ENCODE results near the gene LIN28A.
"Not testable (repeated sequence)": the region's sequence is repeated elsewhere in the genome, so short reads cannot be mapped to it uniquely, and the experiment has no call there.

The LIN28A gene, protein sequence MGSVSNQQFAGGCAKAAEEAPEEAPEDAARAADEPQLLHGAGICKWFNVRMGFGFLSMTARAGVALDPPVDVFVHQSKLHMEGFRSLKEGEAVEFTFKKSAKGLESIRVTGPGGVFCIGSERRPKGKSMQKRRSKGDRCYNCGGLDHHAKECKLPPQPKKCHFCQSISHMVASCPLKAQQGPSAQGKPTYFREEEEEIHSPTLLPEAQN

DNA sequence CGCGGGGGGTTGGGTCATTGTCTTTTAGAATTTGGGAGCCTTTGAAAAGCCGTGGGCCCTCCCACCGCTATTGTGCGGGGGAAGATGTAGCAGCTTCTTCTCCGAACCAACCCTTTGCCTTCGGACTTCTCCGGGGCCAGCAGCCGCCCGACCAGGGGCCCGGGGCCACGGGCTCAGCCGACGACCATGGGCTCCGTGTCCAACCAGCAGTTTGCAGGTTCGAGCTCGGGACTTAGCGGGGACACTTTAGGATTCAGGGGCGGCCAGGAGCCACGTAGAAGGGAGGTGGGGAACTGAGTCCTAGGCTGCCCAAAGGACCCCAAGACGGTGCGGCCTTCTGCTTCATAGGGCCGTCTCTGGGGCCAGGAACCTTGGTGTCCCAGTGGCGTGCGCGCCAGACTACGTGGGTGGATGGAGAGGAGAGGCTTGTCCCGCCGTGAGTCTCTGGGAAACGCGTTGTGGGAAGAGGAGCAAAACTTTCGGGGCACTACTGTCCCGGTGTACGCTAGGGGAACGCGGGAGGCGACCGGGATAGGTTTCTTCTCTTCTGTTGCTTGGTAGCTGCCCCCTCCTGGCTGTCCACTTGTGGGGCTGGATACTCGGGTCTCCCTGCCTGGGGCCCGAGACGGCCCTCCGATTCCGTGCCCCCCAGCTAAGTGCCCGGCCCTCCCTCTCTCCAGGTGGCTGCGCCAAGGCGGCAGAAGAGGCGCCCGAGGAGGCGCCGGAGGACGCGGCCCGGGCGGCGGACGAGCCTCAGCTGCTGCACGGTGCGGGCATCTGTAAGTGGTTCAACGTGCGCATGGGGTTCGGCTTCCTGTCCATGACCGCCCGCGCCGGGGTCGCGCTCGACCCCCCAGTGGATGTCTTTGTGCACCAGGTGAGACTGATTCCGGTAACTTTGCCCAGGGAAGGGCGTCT lies at the start of gene LIN28A:
LIN28A (plus strand) TSS at position 112 of the 918 bp plus-strand sequence; CDS start at position 187, 75 bp downstream.
- DNase-seq (ENCODE audit: low read depth in 1 of 2, low spot score in 1 of 2): no peak

DNA sequence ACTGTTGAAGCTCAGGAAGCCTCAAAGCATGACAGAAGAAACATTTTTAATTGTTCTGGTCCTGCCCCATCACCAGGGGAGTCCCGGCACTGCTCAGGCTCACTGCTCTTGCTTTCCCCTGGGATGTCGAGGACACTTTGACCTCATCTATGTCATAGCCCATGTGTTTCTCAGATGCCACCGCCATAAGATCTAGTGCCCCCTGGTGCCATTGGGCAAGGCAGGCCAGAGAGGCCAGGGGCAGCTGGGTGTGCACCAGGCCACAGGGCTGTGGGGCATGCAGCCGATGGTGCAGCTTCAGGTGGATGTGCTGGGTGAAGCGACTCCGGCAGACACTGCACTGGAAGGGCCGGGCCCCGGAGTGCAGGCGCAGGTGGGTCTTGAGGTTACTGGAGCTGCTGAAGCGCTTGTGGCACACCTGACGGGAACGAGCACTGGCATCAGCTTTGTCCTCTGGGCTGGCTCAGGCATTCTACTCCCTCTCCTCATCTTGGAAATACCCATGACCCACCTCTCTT lies 49.0 kb upstream of the LIN28A start:
- DNase-seq (ENCODE audit: low read depth in 1 of 2, low spot score in 1 of 2): no peak

DNA sequence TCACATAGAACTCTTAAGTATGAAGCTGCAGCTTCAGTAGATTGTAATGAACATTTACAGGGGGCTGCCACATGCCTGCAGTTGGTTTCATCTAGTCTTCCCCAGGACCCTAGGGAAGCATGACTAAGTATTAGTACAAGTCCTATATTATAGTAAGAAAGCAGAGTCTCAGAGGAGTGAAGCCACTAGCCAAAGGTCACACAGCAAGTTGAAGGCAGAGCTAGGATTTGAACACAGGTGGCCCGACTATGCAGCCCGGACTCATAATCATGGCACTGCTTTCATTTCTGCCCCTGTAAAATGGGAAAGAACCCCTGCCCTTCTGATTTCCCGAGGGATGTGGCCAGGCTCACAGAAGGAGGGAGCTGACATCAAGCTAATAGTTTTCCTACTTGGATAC lies 48.3 kb upstream of the LIN28A start:
- no peak for DNase-seq (ENCODE audit: low read depth in 1 of 2, low spot score in 1 of 2)

- peak; percentile 74 to 75 for DNase-seq (ENCODE audit: low read depth in 1 of 2, low spot score in 1 of 2)
Observed at GRCh38 chr1:26363549-26364448, 46.8 kb upstream of the LIN28A start.

DNA sequence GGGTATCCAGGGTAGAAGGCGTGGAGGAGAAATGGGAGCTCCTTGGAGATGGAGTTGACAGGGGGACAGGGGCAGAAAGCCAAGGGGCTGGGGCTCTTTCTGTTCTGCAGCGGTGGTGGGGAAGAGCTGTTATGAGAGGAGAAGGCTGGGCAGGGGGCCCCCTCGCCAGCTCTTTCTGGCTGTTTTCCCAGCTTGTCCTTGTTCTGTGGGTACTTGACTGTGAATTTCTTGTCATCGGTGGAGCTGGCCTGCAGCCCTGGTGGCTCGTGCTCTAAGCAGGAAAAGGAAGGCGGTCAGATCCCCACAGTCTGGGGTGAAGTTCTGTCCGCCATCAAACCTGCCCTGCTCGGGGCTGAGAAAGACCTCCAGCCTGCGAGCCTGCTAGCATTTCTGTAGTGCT lies 45.7 kb upstream of the LIN28A start:
- no peak for DNase-seq (ENCODE audit: low read depth in 1 of 2, low spot score in 1 of 2)

GRCh38 chr1:26367441-26367840 lies 43.2 kb upstream of the LIN28A start:
- DNase-seq (ENCODE audit: low read depth in 1 of 2, low spot score in 1 of 2): no peak

GRCh38 chr1:26368006-26368405 lies 42.6 kb upstream of the LIN28A start:
- DNase-seq (ENCODE audit: low read depth in 1 of 2, low spot score in 1 of 2): no peak

- no peak for DNase-seq (ENCODE audit: low read depth in 1 of 2, low spot score in 1 of 2)
Observed at GRCh38 chr1:26368486-26368885, 42.1 kb upstream of the LIN28A start.

DNA sequence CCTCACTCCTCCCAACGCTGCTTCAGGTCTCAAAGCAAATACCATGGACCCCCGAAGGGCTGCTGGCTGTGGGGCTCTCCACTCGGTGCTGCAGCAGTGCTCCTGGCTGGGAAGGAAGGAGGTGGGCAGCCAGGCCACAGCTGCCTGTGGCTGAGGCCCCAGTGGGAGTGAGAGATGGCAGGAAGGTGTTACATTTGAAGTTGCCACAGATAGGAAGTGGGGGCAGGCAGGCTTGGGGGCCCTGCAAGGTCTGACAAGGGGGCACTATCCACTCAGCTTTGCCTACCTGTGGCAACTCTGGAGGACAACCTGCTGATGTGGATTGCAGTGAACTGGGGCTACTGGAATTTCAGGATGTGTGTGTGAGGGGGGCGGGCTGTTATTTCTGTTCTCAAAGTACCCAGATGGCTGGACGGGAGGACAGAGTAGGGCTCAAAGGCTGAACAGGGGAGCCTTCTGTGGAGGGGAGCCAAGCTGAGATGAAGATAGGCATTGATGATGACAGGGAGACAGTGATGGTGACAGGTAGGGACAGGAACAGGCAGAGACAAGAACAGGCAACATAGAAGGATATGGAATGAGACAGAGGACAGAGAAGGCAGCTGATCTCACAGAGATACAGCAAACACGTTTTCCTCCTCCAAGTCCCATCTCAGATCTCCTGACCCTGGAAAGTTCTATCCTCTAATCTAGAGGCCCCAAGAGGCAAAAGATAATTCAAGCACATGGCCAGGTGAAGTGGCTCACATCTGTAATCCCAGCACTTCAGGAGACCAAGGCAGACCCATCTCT lies 39.8 kb upstream of the LIN28A start:
- DNase-seq (ENCODE audit: low read depth in 1 of 2, low spot score in 1 of 2): no peak

DNA sequence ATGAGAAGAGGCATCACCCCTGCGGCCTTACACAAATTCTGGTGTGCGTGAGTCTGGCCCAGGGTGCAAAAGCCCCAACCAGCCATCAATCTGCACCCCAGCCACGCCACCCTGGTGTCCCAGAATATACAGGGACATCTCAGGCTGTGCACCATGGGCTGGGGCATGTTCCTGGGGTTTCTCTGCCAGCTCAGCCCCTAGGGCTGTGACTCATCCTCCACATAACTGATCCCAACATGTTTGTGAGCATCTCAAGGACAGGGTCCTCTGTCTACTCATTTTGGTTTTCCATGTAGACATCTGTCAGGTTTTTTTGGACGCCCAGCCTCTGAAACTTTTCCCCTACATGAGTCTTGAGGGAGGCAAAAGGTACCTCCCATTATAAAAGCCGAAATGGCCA lies 38.6 kb upstream of the LIN28A start:
- DNase-seq (ENCODE audit: low read depth in 1 of 2, low spot score in 1 of 2): no peak

DNA sequence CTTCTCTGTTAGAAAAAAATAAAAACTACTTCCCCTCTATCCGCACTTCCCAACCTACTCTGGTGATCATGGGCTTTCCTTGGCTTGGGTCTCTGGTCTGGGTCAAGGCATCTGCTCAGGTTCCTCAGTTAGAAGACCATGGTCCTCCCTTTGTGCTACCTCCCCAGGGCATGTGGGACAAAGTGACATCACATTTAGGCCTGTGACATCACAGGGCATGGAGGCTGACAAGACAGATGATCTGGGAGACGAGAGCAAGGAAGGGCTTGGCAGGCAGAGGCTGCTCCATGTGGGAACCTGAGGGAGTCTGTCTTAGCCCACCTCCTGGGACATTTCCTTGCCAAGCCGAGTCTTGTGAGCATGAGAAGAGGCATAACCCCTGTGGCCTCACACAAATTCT lies 38.0 kb upstream of the LIN28A start, which contains the start of gene ZNF683:
ZNF683 (minus strand) TSS at position 140 of the 400 bp plus-strand sequence. CDS start 4,179 bp downstream, outside the sequence.
- DNase-seq (ENCODE audit: low read depth in 1 of 2, low spot score in 1 of 2): not testable (repeated sequence)

- DNase-seq (ENCODE audit: low read depth in 1 of 2, low spot score in 1 of 2): no peak
Observed at GRCh38 chr1:26373281-26373680, 37.3 kb upstream of the LIN28A start.

GRCh38 chr1:26373789-26374188 lies 36.8 kb upstream of the LIN28A start:
- DNase-seq (ENCODE audit: low read depth in 1 of 2, low spot score in 1 of 2): no peak

DNA sequence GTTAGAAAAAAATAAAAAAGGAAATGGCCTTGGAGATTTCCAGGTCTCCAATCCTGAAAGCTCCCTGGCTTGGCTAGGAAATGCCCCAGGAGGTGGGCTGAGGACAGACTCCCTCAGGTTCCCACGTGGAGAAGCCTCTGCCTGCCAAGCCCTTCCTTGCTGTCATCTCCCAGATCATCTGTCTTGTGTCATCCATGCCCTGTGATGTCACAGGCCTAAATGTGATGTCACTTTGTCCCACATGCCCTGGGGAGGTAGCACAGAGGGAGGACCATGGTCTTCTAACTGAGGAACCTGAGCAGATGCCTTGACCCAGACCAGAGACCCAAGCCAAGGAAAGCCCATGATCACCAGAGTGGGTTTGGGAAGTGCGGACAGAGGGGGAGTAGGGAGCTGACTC lies 36.3 kb upstream of the LIN28A start:
- not testable (repeated sequence) for DNase-seq (ENCODE audit: low read depth in 1 of 2, low spot score in 1 of 2)

DNA sequence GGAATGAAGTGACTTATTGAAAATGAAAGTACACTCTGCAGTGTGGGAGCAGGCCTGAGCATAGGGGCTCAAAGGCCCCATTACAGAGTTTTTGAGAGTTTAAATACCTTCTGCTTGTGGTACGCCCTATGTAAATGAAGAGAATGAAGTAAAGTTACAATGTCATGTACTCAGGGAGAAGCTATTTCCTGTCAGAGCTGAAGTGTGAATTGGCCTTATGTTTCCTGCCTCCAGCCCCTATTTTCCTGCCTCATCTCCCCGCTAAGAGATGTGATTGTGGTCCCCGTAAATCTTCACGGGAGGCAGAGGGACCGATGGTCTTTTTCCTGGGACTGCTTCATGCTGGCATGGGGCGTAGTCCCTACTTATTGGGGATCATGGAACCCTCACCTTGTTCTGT lies 35.5 kb upstream of the LIN28A start:
- DNase-seq (ENCODE audit: low read depth in 1 of 2, low spot score in 1 of 2): no peak

GRCh38 chr1:26376050-26376449 lies 34.6 kb upstream of the LIN28A start:
- DNase-seq (ENCODE audit: low read depth in 1 of 2, low spot score in 1 of 2): no peak

DNA sequence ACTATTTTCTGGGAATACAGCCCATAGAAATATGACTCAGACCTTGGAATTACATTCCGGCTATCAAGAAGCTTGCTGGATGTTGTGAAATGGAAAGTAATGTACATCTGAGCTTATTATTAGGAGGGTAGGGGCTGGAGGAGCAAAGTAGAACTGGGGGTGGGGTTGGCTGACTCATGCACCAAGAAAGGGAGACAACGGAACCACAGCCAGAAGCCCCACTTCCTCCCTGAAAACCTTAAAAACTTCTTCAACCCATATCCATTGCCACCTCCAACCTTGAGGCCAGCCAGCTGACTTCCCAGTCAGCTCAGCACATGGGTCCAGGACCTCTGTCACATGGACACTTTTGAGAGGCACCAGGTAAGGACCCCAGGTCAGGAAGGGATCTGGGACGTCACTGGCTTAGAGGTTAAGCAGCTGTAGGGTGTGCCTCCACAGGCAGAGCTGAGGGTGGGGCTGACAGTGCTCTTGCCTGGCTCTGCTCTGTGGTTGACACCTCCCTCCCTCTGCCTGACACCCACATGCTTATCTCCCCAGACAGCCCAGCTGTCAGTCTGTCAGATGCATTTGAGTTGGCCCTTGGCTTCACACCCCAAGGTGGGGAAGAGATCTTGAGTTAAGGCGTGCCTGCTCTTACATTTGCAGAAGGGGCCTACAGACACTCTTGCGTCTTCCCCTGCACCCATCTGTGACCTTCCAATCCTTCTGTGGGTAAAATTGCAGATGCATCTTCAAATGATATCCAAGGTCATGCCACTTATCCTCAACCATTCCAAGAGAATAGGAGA lies 32.3 kb upstream of the LIN28A start:
- peak; percentile 58 to 62 for DNase-seq (ENCODE audit: low read depth in 1 of 2, low spot score in 1 of 2)

DNA sequence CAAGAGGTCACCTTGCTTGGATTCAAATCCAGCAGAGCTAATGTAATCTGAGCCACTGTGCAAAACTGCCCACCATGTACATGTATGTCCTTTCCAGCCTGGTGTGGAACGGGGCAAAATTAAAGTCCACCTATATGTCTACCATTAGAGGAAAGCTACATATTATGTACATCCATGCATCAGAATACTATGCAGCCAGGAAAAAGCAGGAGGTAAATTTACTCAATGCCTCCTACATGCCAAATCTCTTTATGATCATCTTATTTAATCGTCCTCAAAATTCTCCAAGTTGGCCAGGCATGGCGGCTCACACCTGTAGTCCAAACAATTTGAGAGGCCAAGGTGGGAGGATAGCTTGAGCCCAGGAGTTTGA lies 31.8 kb upstream of the LIN28A start:
- no peak for DNase-seq (ENCODE audit: low read depth in 1 of 2, low spot score in 1 of 2)

DNA sequence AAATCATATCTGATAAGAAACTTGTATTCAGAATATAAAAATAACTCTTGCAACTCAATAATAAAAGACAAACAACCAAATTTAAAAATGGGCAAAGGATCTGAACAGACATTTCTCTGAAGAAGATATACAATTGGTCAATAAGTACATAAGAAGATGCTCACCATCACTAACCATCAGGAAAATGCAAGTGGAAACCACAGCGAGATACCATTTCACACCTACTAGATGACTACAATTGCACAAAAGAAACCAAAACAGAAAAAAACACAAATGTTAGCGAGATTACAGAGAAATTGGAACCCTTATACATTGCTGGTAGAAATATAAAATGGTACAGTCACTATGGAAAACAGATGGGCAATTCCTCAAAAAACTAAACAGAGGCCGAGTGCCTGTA lies 26.5 kb upstream of the LIN28A start:
- DNase-seq (ENCODE audit: low read depth in 1 of 2, low spot score in 1 of 2): no peak

- DNase-seq (ENCODE audit: low read depth in 1 of 2, low spot score in 1 of 2): not testable (repeated sequence)
Observed at GRCh38 chr1:26385063-26385462, 25.6 kb upstream of the LIN28A start.

Data from activated T-helper 1 cell treated with anti-CD3 and anti-CD28 coated beads, Interleukin-2, amount 50 U/mL, for 16 hours (primary cell).